Measurements from ENCODE around the gene LMNA.

Gene LMNA

GRCh38 chr1:156108057-156108456 is 6.5 kb upstream of the LMNA start:
- no peaks in the 10 kb centered on the region for H3K79me2 ChIP-seq (ENCODE audit: insufficient read depth, low read length)
- peaks cover 9% of the 10 kb centered on the region for H3K4me1 ChIP-seq (ENCODE audit: insufficient read depth, low read length, poor library complexity, severe bottlenecking)
- H3K36me3 ChIP-seq (ENCODE audit: insufficient read depth, low read length), result no peaks in the 10 kb centered on the region

DNA sequence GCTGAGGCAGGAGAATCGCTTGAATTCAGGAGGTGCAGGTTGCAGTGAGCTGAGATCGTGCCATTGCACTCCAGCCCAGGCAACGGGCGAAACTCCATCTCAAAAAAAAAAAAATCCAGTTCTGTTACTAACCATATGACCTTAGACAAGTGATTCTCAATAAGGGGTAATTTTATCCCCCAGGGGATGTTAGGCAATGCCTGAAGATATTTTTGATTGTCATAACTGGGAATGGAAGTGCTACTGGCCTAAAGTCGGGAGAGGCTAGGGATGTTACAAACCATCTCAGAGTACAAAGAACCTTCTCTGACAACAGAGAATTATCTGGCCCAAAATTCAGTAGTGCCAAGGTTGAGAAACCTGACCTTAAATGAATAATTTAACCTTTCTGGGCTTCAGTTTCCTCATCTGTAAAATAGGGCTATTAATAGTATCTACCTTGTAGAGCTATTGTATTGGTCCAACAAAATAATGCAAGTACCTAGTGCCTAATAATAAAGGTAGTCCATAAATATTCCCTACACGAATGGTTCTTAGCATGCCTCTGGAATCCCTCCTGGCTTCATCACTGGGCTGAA is 5.8 kb upstream of the LMNA start:
- Histone ChIP-seq H3K4me1 (ENCODE audit: insufficient read depth, low read length, poor library complexity, severe bottlenecking) (peaks cover 11% of the 10 kb centered on the region), H2AFZ (ENCODE audit: low read length) (no peak overlapping the region), H3K36me3 (ENCODE audit: insufficient read depth, low read length) (no peaks in the 10 kb centered on the region), H3K79me2 (ENCODE audit: insufficient read depth, low read length) (no peaks in the 10 kb centered on the region), H3K9me3 (ENCODE audit: insufficient read depth, low read depth, low read length) (no peaks in the 10 kb centered on the region), H3K9me2 (replicated peaks; ENCODE audit: low read depth, low read length) (no peaks in the 10 kb centered on the region), H3K9ac (ENCODE audit: low read depth, low read length, poor library complexity, severe bottlenecking) (no peak overlapping the region), H3K27me3 (ENCODE audit: insufficient read depth, low read length, poor library complexity, severe bottlenecking) (no peaks in the 10 kb centered on the region), H3K4me3 (ENCODE audit: low read length, poor library complexity, severe bottlenecking) (no peak overlapping the region), H3F3A (ENCODE audit: low read depth) (no peaks in the 10 kb centered on the region), H4K20me1 (ENCODE audit: insufficient read depth, low read length, poor library complexity, severe bottlenecking) (no peaks in the 10 kb centered on the region), H3K4me2 (ENCODE audit: low read depth, low read length, poor library complexity, severe bottlenecking) (no peak overlapping the region)
- no peak for TF ChIP-seq CTCF (conservative IDR thresholded peaks at IDR 0.05; ENCODE audit: low read length)
- TF ChIP-seq EZH2phosphoT487 (IDR thresholded peaks at IDR 0.05; ENCODE audit: borderline replicate concordance), result no peak

More at GRCh38 chr1:156108057-156108456, 6.5 kb upstream of the LMNA start:
- H3K4me3 ChIP-seq (ENCODE audit: low read length, poor library complexity, severe bottlenecking), result no peak overlapping the region
- no peaks in the 10 kb centered on the region for H3F3A ChIP-seq (ENCODE audit: low read depth)
- H3K27me3 ChIP-seq (ENCODE audit: insufficient read depth, low read length, poor library complexity, severe bottlenecking), result no peaks in the 10 kb centered on the region
- H3K4me2 ChIP-seq (ENCODE audit: low read depth, low read length, poor library complexity, severe bottlenecking), result no peak overlapping the region
- TF ChIP-seq CTCF (conservative IDR thresholded peaks at IDR 0.05; ENCODE audit: low read length) (no peak), EZH2phosphoT487 (IDR thresholded peaks at IDR 0.05; ENCODE audit: borderline replicate concordance) (no peak)
- no peak overlapping the region for H3K9ac ChIP-seq (ENCODE audit: low read depth, low read length, poor library complexity, severe bottlenecking)
- H3K9me3 ChIP-seq (ENCODE audit: insufficient read depth, low read depth, low read length), result no peaks in the 10 kb centered on the region
- no peaks in the 10 kb centered on the region for H3K9me2 ChIP-seq (replicated peaks; ENCODE audit: low read depth, low read length)
- no peaks in the 10 kb centered on the region for H4K20me1 ChIP-seq (ENCODE audit: insufficient read depth, low read length, poor library complexity, severe bottlenecking)
- no peak overlapping the region for H2AFZ ChIP-seq (ENCODE audit: low read length)

DNA sequence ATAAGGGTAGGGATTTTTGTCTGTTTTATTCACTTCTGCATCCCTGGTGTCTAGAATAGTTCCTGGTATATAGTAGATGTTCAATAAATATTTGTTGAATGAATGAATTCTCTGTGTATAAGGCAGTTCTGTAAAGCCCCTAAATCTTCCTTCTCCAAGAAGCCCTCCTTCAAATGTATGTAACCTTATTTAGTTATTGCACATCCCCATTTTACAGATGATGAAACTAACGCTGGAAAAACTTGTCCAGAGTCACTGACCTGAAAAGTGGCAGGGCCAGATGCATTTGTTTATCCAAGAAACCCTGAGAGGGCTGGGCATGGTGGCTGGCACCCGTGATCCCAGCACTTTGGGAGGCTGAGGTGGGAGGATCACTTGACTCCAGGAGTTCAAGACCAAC is 4.3 kb upstream of the LMNA start:
- H3K4me1 ChIP-seq (ENCODE audit: insufficient read depth, low read length, poor library complexity, severe bottlenecking), result peaks cover 9% of the 10 kb centered on the region
- no peak overlapping the region for H3K9ac ChIP-seq (ENCODE audit: low read depth, low read length, poor library complexity, severe bottlenecking)
- H3K79me2 ChIP-seq (ENCODE audit: insufficient read depth, low read length), result no peaks in the 10 kb centered on the region
- no peak overlapping the region for H3K4me2 ChIP-seq (ENCODE audit: low read depth, low read length, poor library complexity, severe bottlenecking)
- H4K20me1 ChIP-seq (ENCODE audit: insufficient read depth, low read length, poor library complexity, severe bottlenecking), result no peaks in the 10 kb centered on the region
- no peaks in the 10 kb centered on the region for H3K9me2 ChIP-seq (replicated peaks; ENCODE audit: low read depth, low read length)
- H3K9me3 ChIP-seq (ENCODE audit: insufficient read depth, low read depth, low read length), result no peaks in the 10 kb centered on the region
- no peaks in the 10 kb centered on the region for H3F3A ChIP-seq (ENCODE audit: low read depth)
- no peak overlapping the region for H2AFZ ChIP-seq (ENCODE audit: low read length)
- TF ChIP-seq EZH2phosphoT487 (IDR thresholded peaks at IDR 0.05; ENCODE audit: borderline replicate concordance), result no peak
- no peak for TF ChIP-seq CTCF (conservative IDR thresholded peaks at IDR 0.05; ENCODE audit: low read length)
- H3K27me3 ChIP-seq (ENCODE audit: insufficient read depth, low read length, poor library complexity, severe bottlenecking), result no peaks in the 10 kb centered on the region
- H3K4me3 ChIP-seq (ENCODE audit: low read length, poor library complexity, severe bottlenecking), result no peak overlapping the region
- no peaks in the 10 kb centered on the region for H3K36me3 ChIP-seq (ENCODE audit: insufficient read depth, low read length)

All from Loucy (cell line).